Keratinocyte (primary cell): ENCODE data around the gene CEMIP2. TPM values are rescaled to one million over a fixed set of nuclear protein-coding genes. Genes with fewer than 3 reads are reported as not detected.

Experiments
- DNase-seq: peaks from one replicate; pipeline ENCODE4 v3.0.0-alpha.2; 2011; ENCODE audit warnings: low read depth, missing footprints, low spot score
- FAIRE-seq: peaks from 2 replicates; lab custom pipeline; 2011; peaks lifted over from hg19 to GRCh38; lab: Jason Lieb, UNC
- H2AFZ ChIP-seq: 2 replicates; pipeline ENCODE4 v1.6.0; 2012; ENCODE audit warnings: low read length, control low read depth, inconsistent platforms; ENCODE audit not compliant: control insufficient read depth
- H3K27ac ChIP-seq: 2 replicates; pipeline ENCODE4 v1.5.1; 2011; ENCODE audit warnings: low read length; ENCODE audit not compliant: control insufficient read depth, insufficient read depth
- H3K27me3 ChIP-seq: 3 replicates; pipeline ENCODE4 v1.6.0; 2011; ENCODE audit warnings: low read length; ENCODE audit not compliant: control insufficient read depth, insufficient read depth; ENCODE audit errors: extremely low read depth
- H3K36me3 ChIP-seq, 2 experiments: 2 replicates in 1 of 2; 3 replicates in 1 of 2; pipeline ENCODE4 v1.5.1; 2011; ENCODE audit warnings: low read length in 2 of 2, mild to moderate bottlenecking in 1 of 2; ENCODE audit not compliant: control insufficient read depth in 2 of 2, insufficient read depth in 2 of 2; ENCODE audit errors: extremely low read depth in 1 of 2
- H3K4me1 ChIP-seq: 3 replicates; pipeline ENCODE4 v1.5.1; 2011; ENCODE audit warnings: low read length; ENCODE audit not compliant: control insufficient read depth, insufficient read depth; ENCODE audit errors: extremely low read depth
- H3K4me2 ChIP-seq: 3 replicates; pipeline ENCODE4 v1.6.0; 2011; ENCODE audit warnings: low read depth, low read length; ENCODE audit not compliant: control insufficient read depth, insufficient read depth; ENCODE audit errors: extremely low read depth
- H3K4me3 ChIP-seq, 3 experiments: fragments of 200-600 bp in 1 of 3; sonication (generic) in 1 of 3; 2 replicates in 2 of 3; 3 replicates in 1 of 3; pipeline ENCODE4 v1.5.1; 2011 to 2016; ENCODE audit warnings: low read length in 3 of 3, mild to moderate bottlenecking in 3 of 3, control low read depth in 2 of 3, inconsistent platforms in 1 of 3, low read depth in 1 of 3, mixed read lengths in 1 of 3, mixed run types in 1 of 3, moderate library complexity in 1 of 3; ENCODE audit not compliant: control insufficient read depth in 2 of 3, insufficient read depth in 2 of 3; ENCODE audit errors: extremely low read depth in 1 of 3
- H3K79me2 ChIP-seq: 2 replicates; pipeline ENCODE4 v1.6.0; 2012; ENCODE audit warnings: low read length; ENCODE audit not compliant: control insufficient read depth, insufficient read depth
- H3K9ac ChIP-seq: 3 replicates; pipeline ENCODE4 v1.6.0; 2011; ENCODE audit warnings: low read length; ENCODE audit not compliant: control insufficient read depth, insufficient read depth; ENCODE audit errors: extremely low read depth
- H3K9me1 ChIP-seq: 3 replicates; pipeline ENCODE4 v1.6.0; 2011; ENCODE audit warnings: low read length; ENCODE audit not compliant: control insufficient read depth, insufficient read depth; ENCODE audit errors: extremely low read depth
- H3K9me3 ChIP-seq: 2 replicates; pipeline ENCODE4 v1.5.1; 2012; ENCODE audit warnings: low read depth, low read length; ENCODE audit not compliant: control insufficient read depth
- H4K20me1 ChIP-seq: 3 replicates; pipeline ENCODE4 v1.6.0; 2011; ENCODE audit warnings: low read length; ENCODE audit not compliant: control insufficient read depth, insufficient read depth; ENCODE audit errors: extremely low read depth
- CTCF ChIP-seq, 3 experiments: IDR thresholded peaks in 1 of 3; conservative IDR thresholded peaks in 1 of 3; optimal IDR thresholded peaks in 1 of 3; 2 replicates in 2 of 3; 3 replicates in 1 of 3; pipeline versions ENCODE3 to v1.5.1; 2011; ENCODE audit warnings: low read length in 3 of 3, mild to moderate bottlenecking in 3 of 3, moderate library complexity in 2 of 3, control low read depth in 1 of 3, inconsistent platforms in 1 of 3; ENCODE audit not compliant: insufficient read depth in 2 of 3; ENCODE audit errors: extremely low read depth in 1 of 3
- EZH2 ChIP-seq: IDR thresholded peaks from one replicate; pipeline ENCODE4 v1.6.1; 2012; ENCODE audit warnings: inconsistent platforms, mild to moderate bottlenecking, low read length, moderate library complexity
- dilution Hi-C: fragments of 300-500 bp; cut with MboI; formaldehyde crosslinking; loops from one replicate; pipeline ENCODE4 v1.7.0; 2020; ENCODE audit warnings: low sequenced_read_pairs; ENCODE audit not compliant: extremely low pct_ligation_motif_present
- polyA plus RNA-seq, 5 experiments: library from polyadenylated mRNA; depleted of rRNA in 3 of 5; stranded (reverse) in 3 of 5; stranded (forward) in 1 of 5; unstranded in 1 of 5; fragments of >200 nt; gene quantifications; 1 replicate in 1 of 5; 2 replicates in 3 of 5; 3 replicates in 1 of 5; pipeline versions ENCODE4 v1.2.1 to v1.2.3, GENCODE V29; 2011 to 2012; ENCODE audit warnings: missing spikeins in 2 of 5, low read depth in 1 of 5, low replicate concordance in 1 of 5

CEMIP2 gene
- polyA plus RNA-seq, 1 donor (not counting 4 experiments of a cell fraction or from before 2014, with no cell fraction given), result 47.7 TPM

GRCh38 chr9:71647094-71647591 lies 121.2 kb downstream of the CEMIP2 start:
- dilution Hi-C loops, result no loop called here
- no peaks in the 10 kb centered on the region for H3K27me3 ChIP-seq
- TF ChIP-seq EZH2 (no peak), CTCF (optimal IDR thresholded peaks at IDR 0.05 in 1 of 3, IDR thresholded peaks at IDR 0.05 in 1 of 3, conservative IDR thresholded peaks at IDR 0.05 in 1 of 3; ENCODE audit: extremely low read depth in 1 of 3, insufficient read depth in 2 of 3, low read length in 3 of 3) (no peak)

GRCh38 chr9:71646131-71646530 lies 122.2 kb downstream of the CEMIP2 start:
- no peaks in the 10 kb centered on the region for H3K79me2 ChIP-seq
- dilution Hi-C loops, result no loop called here
- no peak for DNase-seq
- no peak overlapping the region for H3K9ac ChIP-seq
- TF ChIP-seq CTCF (optimal IDR thresholded peaks at IDR 0.05 in 1 of 3, IDR thresholded peaks at IDR 0.05 in 1 of 3, conservative IDR thresholded peaks at IDR 0.05 in 1 of 3; ENCODE audit: extremely low read depth in 1 of 3, insufficient read depth in 2 of 3, low read length in 3 of 3) (no peak), EZH2 (no peak)
- no peak overlapping the region for H3K27ac ChIP-seq
- no peak overlapping the region for H3K4me3 ChIP-seq
- no peak overlapping the region for H3K4me2 ChIP-seq
- H2AFZ ChIP-seq, result no peak overlapping the region
- H3K27me3 ChIP-seq, result no peaks in the 10 kb centered on the region
- H3K9me1 ChIP-seq, result no peaks in the 10 kb centered on the region
- no peaks in the 10 kb centered on the region for H3K36me3 ChIP-seq
- H4K20me1 ChIP-seq, result no peaks in the 10 kb centered on the region
- no peak for FAIRE-seq
- no peaks in the 10 kb centered on the region for H3K9me3 ChIP-seq
- peaks cover 11% of the 10 kb centered on the region for H3K4me1 ChIP-seq

More at GRCh38 chr9:71647094-71647591, 121.2 kb downstream of the CEMIP2 start:
- Histone ChIP-seq H3K79me2 (no peaks in the 10 kb centered on the region), H2AFZ (peak overlapping the region; percentile 51), H3K4me1 (peaks cover 11% of the 10 kb centered on the region), H3K9ac (no peak overlapping the region), H3K9me3 (no peaks in the 10 kb centered on the region), H3K36me3 (no peaks in the 10 kb centered on the region), H3K9me1 (no peaks in the 10 kb centered on the region), H4K20me1 (no peaks in the 10 kb centered on the region), H3K4me2 (peak overlapping the region; percentile 37), H3K27ac (no peak overlapping the region), H3K4me3 (peak overlapping the region in 2 of 3 experiments; percentile 6 to 35)
- DNase-seq (peak; percentile 17), FAIRE-seq (peak; percentile 94)
